Frontal cortex (tissue), 4 donors: Measurements from ENCODE around the gene CFAP161. TPM values are rescaled to one million over a fixed set of nuclear protein-coding genes. Genes with fewer than 3 reads are reported as not detected.
"Not testable (repeated sequence)": the region's sequence is repeated elsewhere in the genome, so short reads cannot be mapped to it uniquely, and the experiment has no call there.

ENCODE experiments used
- DNase-seq, 2 donors: peaks; one replicate each; pipeline ENCODE4 v3.0.0; 2012; ENCODE audit warnings: low spot score in 2 of 2
- FAIRE-seq: peaks from 2 replicates; lab custom pipeline; 2012; peaks lifted over from hg19 to GRCh38; lab: Jason Lieb, UNC
- total RNA-seq: library from RNA; depleted of rRNA; stranded (reverse); fragments of >200 nt; gene quantifications from one replicate; pipeline ENCODE4 v1.2.3, GENCODE V29; 2014
- donor health status: control.
- donor health status: control.
- donor health status: control.

CFAP161 gene
- total RNA-seq, 1 donor from 2014 or later = 6.9 TPM

GRCh38 chr15:81155375-81156218, 21.5 kb downstream of the CFAP161 start:
- no peak for FAIRE-seq
- DNase-seq = peak; percentile 33 to 39

GRCh38 chr15:81156324-81156723, 22.3 kb downstream of the CFAP161 start:
- no peak for FAIRE-seq
- DNase-seq = no peak

DNA sequence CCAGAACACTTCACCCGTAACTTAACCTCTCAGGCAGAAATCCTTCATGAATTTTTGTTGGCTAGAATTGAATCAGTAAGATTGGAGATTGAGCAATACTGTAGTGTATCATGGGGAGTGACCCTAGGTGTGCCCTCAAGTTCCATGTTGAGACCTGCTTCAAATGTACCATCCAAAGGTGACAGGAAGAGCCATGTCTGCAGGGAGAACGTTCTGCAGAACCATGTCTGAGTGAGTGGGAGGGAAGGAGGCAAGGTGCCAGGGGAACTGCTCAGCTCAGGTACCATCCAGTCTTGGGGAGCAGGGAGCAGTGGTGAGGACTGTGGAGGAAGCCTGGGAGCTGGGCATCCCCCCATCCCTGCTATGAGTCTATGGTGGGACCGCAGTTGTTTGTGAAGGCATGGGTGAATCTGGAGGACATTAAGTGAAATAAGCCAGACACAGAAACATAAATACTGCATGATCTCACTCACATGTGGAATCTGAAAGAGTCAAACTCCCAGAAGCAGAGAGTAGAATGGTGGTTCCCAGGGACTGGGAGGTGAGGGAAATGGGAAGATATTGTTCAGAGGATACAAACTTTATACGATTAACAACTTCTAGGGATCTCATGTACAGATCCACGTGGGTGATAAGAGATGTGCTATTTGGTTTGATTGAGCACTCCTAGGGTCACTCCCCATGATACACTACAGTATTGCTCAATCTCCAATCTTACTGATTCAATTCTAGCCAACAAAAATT, 23.3 kb downstream of the CFAP161 start:
- FAIRE-seq = no peak

GRCh38 chr15:81157939-81158223, 23.8 kb downstream of the CFAP161 start:
- FAIRE-seq = no peak
- DNase-seq = no peak

More for the DNA sequence above, 23.3 kb downstream of the CFAP161 start:
- DNase-seq = no peak

DNA sequence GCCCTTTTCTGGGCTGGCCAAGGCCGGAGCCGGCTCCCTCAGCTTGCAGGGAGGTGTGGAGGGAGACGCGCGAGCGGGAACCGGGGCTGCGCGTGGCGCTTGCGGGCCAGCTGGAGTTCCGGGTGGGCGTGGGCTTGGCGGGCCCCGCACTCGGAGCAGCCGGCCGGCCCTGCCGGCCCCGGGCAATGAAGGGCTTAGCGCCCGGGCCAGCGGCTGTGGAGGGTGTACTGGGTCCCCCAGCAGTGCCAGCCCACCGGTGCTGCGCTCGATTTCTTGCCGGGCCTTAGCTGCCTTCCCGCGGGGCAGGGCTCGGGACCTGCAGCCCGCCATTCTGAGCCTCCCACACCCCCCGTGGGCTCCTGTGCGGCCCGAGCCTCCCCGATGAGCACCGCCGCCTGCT, 24.5 kb downstream of the CFAP161 start:
- DNase-seq, FAIRE-seq: not testable (repeated sequence)

- FAIRE-seq = no peak
- DNase-seq = no peak
These were observed 26.5 kb downstream of the CFAP161 start for GRCh38 chr15:81160312-81161159.

GRCh38 chr15:81161160-81161673, 27.1 kb downstream of the CFAP161 start:
- DNase-seq (no peak), FAIRE-seq (no peak)

GRCh38 chr15:81161851-81162250, 27.8 kb downstream of the CFAP161 start:
- FAIRE-seq (no peak), DNase-seq (no peak)

DNA sequence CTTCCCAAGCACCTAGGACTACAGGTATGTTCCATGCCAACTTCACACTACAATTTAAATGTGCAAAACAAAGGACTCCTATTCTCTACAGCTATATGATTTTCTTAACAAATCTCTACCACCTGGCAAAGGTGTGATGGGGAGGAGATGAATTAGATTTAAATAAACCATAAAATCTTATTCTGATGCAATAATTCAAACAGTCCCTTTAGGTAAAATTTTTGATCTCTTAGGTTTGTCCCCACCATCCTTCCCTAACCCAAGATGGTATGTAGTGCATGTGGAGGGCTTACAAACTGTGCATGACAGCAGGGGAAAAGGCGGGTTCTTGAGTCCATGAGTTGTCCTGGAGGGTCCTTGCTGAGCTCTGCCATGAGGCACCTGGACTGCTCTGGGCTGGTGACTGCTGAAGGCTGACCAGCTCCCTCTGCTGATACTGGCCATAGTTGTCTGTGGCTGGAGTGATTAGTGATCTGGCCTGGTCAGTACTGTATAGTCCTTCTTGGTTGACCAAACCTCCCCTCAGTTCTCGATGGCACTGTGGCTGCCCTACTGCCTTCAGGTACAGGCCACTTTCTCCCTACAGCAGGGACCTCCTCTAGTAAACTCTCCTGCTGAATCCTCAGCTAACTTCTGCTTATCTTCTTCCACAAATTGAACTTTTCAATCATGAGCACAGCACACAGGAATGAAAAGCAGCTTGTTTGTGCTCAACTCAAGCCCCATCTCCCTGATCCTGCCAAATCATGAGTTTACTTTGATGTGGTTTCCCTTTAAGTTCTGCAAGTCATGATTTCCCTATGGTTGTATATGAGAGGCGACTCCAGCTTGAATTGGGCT, 30.1 kb downstream of the CFAP161 start:
- FAIRE-seq = no peak
- no peak for DNase-seq

- no peak for DNase-seq
These were observed 31.5 kb downstream of the CFAP161 start for GRCh38 chr15:81165535-81165934.

GRCh38 chr15:81166636-81167305, 32.7 kb downstream of the CFAP161 start:
- FAIRE-seq (no peak), DNase-seq (no peak)

More at GRCh38 chr15:81165535-81165934, 31.5 kb downstream of the CFAP161 start:
- no peak for FAIRE-seq

DNA sequence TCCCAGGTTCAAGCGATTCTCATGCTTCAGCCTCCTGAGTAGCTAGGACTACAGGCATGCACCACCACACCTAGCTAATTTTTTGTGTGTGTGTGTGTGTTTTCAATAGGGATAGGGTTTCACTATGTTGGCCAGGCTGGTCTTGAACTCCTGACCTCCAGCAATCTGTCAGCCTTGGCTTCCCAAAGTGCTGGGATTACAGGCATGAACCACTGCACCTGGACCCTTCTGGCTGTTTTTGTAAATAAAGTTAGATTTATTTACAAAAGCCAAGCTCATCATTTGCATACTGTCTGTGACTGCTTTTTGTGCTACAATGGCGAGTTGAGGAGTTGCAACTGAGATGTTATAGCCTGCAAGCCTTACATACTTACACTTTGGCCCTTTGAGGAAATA, 34.1 kb downstream of the CFAP161 start:
- no peak for DNase-seq
- FAIRE-seq = no peak

GRCh38 chr15:81168644-81169043, 34.6 kb downstream of the CFAP161 start:
- FAIRE-seq (no peak), DNase-seq (no peak)

GRCh38 chr15:81170511-81170910, 36.4 kb downstream of the CFAP161 start:
- no peak for FAIRE-seq

DNA sequence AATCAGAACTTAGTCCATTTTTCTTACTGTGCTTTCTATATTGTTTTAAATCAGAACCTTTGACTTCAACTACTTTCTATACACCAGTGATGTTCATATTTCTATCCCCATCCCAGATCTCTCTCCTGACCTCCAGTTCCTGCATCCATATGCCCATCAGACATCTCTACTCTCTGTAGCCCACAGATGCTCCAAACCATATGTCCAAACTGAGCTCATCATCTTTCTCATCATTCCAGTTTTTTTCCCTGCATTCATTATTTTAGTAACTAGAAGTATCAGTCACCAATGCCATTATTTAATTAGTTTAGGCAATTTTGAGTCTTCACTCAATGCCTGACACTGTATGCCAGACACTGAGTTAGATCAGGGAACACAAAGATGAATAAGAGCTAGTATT, 37.2 kb downstream of the CFAP161 start:
- no peak for FAIRE-seq
- DNase-seq = no peak

More at GRCh38 chr15:81170511-81170910, 36.4 kb downstream of the CFAP161 start:
- DNase-seq = no peak

- DNase-seq = no peak
- FAIRE-seq = no peak
These were observed 40.2 kb downstream of the CFAP161 start for GRCh38 chr15:81174125-81174791.

DNA sequence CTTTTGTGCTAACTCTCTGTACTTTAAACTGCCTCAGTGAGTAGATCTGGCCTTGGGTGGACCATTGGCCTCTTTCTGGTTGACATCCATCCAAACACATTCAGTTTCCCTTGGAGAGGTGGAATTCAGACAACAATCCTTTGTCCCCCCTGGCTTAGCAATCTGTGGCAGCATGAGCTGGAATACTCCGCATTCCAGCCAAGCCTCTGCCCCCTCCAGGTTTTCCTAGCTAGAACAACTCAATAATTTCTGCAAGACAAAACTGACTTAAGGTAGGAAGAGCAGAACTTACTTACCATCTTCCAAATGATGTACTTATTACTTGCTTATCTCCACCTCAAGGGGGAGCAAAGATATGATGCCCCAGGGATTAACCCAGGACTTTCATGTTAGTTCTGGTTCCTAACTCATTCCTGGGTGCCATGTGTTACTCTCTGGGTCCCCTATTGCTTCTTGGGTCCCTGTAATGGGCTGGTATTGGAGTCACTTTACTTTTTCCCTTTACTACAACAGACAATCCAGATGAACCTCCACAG, 40.8 kb downstream of the CFAP161 start:
- DNase-seq = no peak
- no peak for FAIRE-seq

DNA sequence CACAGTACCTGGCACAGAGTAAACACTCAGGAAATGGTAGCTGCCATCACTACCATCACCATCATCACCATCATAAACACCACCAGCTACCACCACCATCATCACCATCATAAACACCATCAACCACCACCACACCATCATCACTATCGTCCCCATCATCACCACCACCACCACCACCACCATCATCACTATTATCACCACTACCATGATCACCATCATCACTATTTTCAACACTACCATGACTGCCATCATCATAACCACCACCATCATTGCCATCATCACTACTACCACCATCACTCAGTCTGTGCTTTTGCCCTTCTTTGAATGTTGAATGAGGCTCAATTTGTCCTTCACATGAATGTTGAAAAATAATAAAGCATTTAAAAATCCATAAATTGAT, 41.4 kb downstream of the CFAP161 start:
- DNase-seq (no peak), FAIRE-seq (no peak)
